ENCODE results near the gene TMEM115.

The TMEM115 gene

DNA sequence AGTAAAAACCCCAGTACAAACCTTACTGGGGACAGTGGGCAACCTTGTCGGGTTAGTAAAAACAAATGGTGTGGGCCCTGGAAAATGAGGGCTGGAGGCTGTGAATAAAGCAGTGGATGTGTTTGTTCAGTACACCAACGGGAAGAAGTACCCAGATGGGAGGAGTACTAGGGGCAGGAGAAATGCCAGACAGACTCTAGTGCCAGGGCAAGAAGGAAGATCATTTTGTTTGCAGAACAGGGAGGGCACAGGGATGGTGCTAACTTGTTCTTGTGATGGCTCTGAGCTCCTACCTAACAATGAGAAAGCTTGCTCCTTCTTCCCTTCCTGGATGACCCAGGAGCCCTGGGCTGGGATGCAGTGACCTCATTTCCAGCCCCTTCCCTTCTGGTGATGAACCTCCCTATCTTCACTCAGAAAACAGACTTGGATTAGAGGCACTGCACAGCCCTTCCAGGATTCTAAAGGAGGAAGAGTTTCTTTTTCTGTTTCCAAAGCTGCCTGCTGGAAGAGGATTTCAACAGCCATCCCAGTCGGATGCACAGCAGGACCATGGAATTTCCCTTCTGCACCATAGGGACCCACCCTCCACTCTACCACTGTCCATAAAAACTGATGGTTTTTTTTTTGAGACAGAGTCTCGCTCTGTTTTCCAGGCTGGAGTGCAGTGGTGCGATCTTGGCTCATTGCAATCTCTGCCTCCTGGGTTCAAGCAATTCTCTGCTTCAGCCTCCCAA lies 24.8 kb downstream of the TMEM115 start:
- no peak for DNase-seq (ENCODE audit: low read depth in 2 of 2)

DNA sequence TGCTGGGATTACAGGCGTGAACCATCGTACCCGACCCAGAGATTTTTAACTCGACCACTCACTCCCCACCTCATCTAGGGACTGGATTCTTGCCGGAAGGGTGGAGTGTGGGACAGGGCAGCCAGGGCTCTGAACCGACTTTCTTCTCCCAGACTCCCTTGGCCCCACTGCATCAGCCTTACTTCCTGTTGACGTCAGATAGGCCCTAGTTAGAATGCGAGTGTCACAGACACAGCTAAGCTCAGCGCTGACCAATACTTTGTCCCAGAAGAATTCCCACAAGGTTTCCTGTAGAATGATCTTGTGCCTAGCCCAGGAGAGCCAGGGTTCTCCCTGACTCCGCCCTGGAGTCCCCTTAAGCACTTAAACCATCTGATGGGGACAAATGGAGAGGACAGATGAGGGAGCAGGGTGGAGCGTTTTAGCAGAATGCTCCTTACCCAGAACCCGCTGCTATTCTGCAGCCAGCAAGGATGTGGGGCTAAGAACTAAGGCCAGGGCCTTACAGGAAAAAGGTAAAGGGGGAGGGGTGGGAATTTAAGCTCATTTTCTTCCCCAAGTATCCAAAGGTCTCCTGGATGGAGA lies 25.5 kb downstream of the TMEM115 start:
- DNase-seq (ENCODE audit: low read depth in 2 of 2): no peak

DNA sequence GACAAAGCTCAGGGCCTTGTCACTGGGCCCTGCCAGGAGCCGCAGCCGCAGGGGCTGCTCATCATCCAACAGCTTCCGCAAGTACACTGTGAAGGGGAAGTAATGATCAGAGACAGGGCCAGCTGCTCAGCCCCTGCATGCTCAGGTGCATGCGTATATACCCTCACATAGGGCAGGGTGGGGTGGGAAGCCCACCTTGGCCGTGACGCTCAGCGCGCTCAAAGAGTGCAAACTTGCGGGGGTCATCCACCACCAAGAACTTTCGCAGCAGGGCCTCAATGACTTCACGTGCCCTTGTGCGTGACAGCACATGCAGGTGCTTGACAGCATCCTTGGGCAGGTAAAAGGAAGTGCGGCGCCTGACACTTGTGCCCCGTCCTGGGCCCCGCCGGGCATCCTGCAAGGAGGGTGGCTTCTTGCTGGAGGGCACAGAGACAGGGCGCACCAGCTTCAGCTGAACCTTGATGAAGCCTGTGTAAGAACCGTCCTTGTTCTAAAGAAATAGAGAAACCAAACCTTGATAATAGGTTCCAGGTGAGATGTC lies 27.9 kb downstream of the TMEM115 start:
- no peak for DNase-seq (ENCODE audit: low read depth in 2 of 2)

DNA sequence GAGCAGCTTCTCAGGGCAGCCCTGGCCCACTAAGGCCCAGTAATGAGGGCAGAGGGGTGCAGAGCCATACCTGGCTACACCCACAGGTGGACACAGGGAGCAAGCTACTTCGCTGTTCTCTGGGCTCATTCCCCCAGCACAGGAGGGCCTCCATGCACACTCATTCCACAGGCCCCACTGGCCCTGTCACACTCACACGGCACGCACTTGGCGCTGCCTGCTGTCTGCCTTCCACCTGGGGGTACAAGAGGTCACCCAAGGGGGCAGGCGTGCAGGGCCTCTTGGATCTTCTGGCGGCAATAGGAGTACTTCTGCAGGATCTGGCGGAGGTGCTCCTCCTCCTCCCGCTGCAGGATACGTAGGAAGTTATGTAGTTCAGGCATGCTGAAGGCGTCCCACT lies 29.0 kb downstream of the TMEM115 start:
- no peak for DNase-seq (ENCODE audit: low read depth in 2 of 2)

DNA sequence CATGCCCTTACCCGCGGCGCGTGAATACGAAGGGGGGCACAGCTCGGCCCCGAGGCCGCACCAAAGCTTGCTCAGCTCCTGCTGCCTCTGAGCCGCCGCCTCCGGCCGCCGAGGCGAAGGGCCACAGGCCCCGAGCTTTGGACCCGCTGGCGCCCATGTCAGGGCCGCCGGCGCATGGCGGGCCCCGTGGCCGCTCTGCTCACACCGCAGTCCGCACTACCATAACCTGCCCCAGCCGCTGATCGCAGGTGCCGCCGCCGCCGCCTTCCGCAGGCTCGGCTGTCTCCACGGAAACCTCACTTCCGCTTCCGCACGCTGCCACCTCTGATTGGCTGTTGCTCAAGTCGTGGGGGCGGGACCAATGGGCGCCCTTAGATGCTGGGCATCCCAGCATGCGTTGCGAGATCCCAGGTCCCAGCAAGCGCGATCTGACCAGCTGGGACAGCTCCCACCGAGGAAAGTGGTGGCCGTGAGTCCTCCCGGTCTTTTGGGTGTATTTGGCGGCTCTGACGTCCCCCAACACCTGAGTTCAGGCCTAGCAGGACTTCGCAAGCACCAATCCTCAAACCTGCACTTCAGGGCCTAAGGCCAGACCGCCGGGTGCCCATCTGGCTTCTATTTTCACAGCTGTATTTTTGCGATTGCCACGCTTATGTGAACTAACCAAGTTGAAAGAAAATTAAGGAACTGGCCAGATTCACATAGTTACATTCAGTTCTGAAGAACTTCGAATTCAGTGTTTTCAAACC lies 31.2 kb downstream of the TMEM115 start, which contains the start of gene TUSC2:
Gene TUSC2 (minus strand): TSS at position 281 of the 749 bp plus-strand sequence. CDS start 124 bp downstream, at position 157.
- DNase-seq (ENCODE audit: low read depth in 2 of 2): peak; percentile 91 to 96

DNA sequence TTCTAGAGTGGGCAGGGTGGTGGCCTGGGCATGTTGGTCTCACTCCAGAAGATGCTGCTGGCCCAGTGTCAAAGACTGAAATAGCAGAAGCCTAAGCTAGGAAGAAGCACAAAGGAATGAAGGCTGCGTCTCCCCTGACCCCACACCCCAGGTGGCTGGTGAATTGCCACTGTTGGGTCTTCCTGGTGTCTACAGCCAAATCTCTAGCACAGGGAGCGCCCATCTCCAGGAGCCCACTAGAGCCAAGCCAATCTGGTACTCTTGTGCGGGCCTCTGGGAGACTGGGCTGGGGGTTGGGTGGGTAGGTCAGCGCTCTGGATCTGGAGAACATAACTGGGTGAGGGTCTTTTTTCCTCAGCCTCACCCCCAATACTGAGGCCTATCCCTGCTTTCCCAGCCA lies 32.2 kb downstream of the TMEM115 start:
- no peak for DNase-seq (ENCODE audit: low read depth in 2 of 2)

DNA sequence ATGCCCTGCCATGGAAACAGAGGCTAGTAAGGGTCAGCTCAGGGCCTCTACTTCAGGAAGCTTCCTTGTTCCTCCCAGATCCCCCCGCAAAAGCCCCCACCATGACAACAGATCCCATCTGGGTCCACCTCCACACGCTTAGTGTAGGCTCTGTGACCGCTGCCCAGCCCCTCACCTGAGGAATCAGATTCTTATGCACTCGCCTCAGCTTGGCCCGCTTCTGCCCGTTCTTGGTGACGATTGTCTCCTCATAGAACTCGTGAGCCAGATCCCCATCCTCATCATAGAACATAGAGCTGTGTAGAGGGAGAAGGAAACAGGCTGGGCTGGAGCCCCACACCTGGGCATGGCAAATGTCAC lies 33.2 kb downstream of the TMEM115 start:
- no peak for DNase-seq (ENCODE audit: low read depth in 2 of 2)

DNA sequence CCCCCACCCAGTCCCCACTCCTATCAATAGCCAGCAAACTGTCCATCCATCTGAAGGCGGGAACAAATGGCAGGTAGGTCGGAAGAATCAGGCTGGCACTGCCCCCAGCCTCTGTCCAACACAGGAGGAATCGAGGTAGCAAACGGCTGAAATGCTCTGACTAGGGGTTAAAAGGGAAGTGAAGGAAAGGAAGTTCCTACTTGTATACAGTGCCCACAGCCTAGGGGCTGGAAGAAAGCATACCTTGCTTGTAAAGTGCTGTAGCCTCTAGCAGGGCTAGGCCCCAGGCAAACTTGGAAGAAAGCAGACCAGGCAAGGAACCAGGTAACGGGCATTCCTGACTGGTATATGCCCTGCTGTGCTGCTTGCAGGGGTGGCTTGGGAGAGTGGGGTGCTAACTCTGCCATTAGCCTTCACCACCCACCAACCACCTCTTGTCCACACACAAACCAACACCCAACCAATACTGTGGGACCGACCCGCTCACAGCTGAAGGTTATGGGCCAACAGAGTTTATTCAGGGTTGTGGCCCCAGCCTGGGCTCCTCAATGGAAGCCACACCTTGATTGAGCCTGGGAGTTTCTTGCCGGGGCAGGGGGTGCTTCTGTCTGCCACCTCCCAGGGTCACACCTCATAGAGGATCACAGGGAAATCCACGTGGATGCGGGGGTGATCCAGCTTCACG lies 33.7 kb downstream of the TMEM115 start:
- no peak for DNase-seq (ENCODE audit: low read depth in 2 of 2)

DNA sequence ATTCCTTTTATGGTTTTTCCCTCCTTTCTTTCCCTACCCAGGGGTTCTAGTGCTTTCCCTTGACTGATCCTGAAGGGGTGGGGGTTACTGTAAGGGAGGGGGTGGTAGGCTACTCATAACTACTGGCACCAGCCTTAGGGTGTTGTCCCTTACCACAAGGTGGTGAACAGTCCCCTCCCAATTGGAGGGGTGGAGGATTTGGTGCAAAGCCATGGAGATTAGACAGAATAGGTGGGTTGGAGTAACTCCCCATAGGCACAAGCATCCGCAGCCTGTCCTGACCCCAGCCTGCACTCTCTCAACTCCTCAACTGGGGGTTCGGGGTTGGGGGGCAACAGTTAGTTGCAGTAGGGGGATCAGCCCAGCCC lies 34.2 kb downstream of the TMEM115 start:
- no peak for DNase-seq (ENCODE audit: low read depth in 2 of 2)

DNA sequence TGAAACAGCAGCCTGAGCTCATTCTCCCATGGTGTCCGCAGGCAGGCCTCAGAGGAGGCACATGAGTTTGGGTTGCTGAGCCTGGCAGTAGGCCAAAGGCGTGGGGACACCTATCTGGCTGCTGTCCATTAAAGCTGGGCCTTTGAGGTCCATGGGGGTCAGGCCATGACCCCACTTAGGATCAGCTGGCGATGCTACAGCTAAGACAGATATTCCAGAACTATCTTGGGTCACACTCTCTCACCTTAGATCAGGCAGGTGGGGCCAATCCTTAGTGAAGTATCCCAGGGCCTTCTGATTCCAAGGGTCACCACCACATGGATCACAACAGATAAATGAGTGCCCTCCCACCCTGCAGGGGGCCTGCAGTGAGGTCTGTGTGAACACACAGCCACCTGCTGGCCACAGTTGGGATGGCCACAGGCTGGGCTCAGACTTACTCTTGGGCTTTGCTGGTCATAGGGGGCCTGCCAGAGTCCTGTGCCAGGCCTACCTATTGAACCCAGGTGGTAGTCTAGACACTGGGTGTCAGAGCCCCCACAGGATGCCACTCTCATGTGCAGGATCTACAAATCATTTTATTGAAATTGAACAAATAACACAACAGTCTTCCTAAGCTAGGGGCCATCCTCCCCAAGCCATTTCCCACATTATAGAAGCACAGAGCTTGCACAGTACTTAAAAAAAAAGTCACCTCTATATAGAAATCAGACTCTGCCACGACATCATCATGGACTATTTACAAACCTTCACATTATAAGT lies 34.8 kb downstream of the TMEM115 start:
- DNase-seq (ENCODE audit: low read depth in 2 of 2): peak; percentile 57 to 59

DNA sequence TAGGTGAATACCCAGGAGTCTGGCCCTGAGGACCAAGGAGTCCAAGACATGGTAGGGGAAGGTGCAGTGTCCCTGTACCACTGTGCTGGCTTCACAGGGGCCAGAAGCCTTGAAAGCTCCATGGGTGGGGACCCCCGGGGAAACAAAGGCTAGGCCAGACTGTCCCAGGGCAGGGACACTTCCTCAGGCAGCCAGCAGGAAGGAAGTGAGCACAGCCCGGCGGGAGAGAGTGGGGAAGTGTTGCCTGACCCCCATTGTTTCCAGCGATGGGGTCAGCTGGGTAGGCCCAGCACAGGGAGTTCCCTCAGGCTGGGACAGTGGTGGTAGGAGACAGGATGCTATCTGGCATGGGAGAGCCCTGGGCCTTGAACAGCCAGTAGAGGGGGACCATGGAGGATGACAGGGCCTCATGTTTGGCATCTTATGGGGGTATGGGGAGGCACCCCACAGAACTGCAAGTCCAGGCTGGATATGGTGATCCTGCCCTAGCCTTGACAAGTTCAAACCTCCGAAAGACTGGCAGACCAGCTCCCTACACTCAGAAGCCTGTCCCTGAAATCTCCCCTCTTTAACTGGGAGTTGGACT lies 35.6 kb downstream of the TMEM115 start:
- DNase-seq (ENCODE audit: low read depth in 2 of 2): no peak

DNA sequence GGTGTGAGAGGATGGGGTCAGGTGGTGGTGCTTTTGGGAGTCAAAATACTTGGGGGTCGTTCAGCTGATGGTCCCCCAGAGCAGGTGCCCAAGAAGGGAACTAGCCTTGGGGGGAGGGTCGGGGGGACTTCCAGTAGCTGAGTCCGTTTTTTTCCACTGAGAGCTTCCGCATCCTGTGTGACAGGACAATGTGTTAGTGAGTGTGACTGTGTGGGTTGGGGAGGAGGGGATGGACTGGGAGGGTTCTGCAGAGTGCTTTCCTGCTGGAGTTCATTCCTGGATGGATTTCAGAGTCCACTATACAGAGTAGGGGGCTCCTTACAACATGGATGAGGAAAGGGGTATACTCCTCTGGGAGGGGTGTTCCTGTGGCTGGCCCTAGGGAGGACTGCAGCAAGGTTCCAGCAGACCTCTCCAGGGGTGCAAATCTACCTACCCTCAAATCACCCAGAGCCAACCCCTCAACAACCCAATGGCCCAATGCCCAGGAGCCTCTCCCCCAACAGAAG lies 36.2 kb downstream of the TMEM115 start:
- DNase-seq (ENCODE audit: low read depth in 2 of 2): no peak

DNA sequence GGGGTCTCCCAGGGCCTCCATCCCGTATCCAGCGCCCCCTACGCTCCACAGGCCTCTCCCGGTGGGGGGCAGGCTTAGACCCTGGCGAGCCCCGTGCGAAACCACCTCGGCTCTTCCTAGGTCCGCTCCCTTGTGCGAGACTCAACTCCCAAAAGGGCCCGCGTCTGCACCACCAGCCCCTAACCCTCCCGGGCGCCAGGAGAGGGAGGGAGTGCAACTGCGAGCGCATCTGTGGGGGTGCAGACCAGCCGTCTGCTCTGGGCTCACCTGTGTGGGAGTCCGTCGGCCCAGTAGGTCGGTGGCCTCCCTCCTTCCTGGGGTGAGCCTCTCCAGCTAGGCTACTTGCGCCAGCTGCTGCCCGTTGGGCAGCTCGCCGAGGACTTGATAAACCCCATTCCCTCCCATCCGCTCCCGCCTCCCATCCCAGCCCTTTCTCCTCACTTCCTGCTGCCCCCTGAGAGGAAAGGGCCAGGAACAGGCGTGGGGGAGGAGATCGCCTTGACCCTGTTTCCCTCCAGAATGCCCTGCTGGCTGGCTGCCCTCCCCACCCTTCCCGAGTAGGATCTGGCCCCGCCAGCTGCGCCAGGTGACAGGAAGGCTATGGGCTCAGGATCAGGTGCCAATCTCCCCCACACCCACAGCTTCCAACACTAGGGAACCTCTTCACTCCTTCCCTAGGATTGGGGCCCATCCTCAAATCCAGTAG lies 36.8 kb downstream of the TMEM115 start, which contains the start of gene HYAL2:
Gene HYAL2 (minus strand): TSS at position 360 of the 706 bp plus-strand sequence. CDS start 2,256 bp downstream, outside the sequence.
- DNase-seq (ENCODE audit: low read depth in 2 of 2): no peak

DNA sequence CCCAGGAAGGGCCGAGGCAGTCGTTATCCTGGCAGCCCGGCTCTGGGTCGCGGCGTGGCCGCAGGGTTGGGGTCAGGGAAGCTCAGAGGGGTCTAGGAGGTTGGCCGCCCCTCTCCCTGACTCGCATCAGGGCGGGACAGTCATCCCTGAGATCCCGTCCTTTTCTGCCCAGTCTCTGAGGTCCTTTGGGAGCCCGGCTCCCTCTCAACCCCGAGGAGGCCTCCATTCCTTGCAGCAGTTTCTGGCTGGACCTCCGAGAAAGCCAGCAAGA lies 37.3 kb downstream of the TMEM115 start:
- no peak for DNase-seq (ENCODE audit: low read depth in 2 of 2)

DNA sequence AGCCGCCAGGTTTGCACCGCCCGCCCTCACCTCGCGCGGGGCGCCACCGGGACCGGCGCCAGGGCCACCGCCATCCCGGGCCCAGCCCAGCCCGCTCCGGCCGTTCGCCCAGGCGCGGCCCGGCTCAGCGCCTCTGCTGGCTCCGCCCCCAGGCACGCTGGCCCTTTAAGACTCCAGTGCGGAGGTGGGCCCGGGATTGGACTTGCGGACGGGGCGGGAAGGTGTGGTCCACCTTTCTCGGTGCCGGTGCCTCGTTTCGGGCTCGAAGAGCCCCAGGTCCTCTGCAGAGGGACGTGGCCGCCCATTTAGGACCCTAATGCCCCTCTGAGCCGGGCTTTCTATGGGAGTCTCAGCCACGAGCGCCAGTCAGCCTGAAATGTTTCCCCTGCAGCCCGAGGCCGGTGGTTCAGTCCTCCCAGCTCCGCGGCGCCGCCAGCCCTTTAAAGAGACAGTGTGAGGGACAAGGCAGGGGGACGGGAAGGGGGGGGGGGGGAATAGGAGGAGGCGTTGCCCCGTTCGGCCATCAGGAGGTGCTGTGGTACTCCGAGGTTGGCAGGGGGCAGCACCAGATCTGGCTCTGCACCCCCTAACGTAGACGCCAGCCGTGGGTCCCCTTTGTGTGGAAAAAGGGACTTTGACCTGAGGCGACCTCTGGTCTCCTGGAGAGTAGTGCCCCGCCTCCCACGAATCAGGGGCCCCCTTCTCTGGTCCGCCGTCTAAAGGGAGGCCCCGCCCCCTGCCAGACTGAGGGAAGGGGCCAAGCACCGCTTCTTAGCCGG lies 37.8 kb downstream of the TMEM115 start:
- DNase-seq (ENCODE audit: low read depth in 2 of 2): peak; percentile 73 to 75

DNA sequence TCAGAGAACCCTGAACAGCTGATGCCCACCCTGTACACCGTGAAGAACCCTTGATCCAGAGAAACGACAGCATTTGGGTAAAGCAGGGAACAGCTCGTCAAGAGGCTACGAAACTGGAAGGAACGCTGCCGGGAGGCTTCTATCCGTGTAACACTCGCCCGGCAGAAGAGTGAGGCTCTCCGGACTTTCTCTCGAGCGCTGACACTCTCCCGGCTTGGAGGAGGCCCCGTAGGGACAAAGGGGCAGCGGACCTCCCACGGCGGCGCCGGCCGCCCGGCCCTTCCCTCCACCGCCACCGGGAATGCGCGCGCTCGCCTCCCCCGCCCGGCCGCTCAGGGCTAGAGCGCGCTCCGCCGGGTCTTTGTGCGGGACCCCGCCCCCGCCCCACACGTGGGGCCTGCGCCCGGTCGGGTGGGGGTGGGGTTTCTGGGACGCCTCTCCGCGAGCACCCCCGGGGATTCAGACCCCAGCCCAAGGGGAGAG lies 38.4 kb downstream of the TMEM115 start:
- peak; percentile 44 to 58 for DNase-seq (ENCODE audit: low read depth in 2 of 2)

DNA sequence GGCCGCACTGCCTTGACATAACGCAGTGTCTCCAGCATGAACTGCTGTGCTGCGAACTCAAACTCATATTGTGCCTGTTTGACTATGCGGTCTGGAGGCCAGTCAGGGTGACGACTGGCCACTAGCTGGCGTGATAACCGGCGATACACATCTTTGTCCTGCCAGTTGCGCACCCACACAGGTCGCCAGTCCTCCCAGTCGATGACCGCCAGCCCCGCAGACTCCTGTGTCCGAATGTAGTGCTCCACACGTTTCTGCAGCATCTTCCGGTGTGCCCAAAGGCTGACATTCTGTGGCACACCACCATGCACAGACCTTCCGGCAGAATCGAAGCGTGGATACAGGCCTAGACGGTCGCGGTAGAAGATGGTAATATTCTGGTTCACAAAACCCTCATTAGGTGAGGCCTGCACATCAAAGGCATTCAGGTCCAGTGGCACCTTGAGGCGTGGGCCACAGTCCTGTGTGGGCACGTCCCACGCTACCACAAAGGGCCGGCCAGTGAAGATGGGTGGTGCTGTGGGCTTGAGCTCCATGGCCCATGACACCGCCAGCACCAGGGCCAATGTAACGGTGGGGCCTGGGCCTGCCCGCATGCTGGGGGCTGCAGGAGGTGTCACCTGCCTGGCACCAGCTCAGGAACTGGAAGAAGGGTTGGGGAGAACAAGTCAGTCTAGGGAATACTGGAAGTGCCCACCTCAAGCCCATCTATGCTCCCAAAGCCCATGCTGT lies 39.3 kb downstream of the TMEM115 start:
- DNase-seq (ENCODE audit: low read depth in 2 of 2): no peak

DNA sequence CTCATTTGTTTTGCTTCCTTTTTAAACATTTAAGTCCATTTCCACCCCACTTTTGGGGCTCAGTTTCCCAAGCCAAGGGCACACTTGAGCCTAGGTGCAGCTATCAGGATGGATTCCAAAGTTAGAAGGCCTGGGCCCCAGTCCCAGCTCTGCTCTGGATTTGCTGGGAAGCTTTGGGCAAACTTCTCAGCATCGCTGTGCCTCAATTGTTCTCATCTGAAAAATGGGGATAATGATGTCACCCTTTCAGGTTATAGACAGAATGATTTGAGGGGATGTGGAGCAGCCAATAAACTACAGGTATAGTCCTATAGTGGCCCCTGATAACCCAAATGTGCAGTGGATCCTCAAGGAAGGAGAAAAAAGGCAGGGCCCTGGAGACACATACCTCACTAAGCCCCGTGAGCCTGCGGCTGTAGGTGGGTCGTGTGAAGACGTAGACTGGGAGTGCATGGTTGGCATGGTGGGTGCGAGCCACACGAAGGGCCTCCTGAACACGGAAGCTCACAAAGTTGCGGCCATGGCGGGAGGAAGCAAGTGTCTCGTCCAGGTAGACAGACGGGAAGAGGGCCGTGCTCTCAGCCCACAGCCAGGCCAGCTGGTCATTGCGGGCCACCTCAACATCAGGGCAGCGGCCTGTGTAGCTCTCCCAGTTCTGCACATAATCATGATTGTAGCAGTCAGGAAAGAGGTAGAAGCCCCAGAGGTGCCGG lies 40.0 kb downstream of the TMEM115 start:
- DNase-seq (ENCODE audit: low read depth in 2 of 2): no peak
